ENCODE results near the gene CLEC2D.
"Not testable (repeated sequence)": the region's sequence is repeated elsewhere in the genome, so short reads cannot be mapped to it uniquely, and the experiment has no call there.

The CLEC2D gene

DNA sequence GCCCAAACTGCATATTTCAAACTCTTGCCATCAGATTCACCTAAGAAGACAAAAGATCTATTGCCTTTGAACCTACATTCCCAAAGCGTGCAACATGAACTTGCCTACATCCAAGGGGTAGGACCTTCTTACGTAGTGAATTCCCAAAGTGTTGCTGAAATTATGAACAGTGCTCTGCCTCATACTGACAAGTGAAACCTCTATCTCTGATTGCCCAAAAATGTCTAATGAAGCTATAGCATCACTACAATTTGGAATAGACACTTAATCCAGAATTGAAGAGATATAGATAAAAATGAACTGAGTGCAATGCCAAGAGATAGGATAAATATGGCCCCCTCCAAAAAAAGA is 31.1 kb downstream of the CLEC2D start:
- FAIRE-seq, result no peak

DNA sequence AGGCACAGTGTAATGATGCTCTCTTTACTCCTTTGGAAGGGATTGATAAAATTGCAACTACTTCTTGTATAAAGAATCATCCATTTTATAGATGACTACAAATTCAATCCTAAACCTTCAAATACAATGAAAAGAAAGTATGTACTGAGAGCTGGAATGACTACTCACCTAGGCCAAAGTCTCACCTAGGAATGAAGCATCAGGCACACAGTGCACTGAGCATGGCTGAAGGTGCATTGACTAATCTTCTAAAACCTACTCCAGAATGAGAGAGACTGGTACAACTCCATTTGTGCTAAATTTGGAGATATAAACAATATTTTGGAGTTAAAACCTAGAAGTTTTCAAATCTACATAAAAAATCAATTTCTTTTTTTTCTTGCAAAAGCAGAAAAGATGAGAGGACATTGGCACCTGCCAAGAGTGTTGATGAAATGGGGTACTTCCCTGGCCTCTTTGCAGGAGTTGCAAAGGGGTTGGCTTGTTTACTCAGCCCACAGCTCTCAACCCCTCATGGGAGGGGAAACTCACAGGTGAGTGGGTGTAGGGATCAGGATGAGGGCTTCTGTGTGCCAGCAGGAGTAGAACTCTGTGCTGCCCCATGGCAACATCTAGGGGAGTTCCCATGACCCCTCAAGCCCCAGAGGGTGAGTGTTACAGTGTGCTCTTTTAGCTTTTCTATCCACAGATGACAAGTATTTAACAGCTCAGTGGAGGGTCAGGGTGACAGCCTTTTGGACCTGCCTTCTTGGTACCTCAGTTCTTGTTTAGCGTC is 32.1 kb downstream of the CLEC2D start:
- FAIRE-seq, result no peak

DNA sequence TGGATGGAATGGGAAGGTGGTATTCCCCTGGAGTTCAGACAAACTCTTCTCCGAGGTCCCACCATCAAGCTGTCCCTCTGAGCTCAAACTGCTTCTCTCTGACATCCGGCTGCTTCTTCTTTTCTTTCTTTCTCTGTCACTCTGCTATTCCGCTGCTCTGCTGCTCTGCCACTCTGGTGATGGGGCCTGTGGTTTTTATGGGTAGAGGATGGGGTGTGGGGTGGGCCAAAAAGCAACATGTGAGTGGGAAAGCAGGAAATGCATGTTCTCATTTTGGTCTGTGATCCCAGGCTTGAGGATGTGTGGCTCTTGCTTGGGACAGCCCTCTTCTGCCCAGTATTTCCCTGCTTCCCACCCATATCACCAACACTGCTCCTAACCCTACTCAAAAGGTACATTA is 32.7 kb downstream of the CLEC2D start:
- no peak for FAIRE-seq

DNA sequence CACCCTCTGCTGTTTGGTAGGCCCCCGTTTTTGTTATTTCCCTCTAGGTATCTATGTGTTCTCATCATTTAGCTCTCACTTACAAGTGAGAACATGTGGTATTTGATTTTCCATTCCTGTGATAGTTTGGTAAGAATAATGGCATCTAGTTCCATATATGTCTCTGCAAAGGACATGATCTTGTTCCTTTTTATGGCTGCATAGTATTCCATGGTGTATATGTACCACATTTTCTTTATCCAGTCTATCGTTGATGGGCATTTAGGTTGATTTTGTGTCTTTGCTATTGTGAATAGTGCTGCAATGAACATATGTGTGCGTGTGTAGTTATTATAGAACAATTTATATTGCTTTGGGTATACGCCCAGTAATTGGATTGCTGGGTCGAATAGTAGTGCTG is 35.0 kb downstream of the CLEC2D start:
- FAIRE-seq, result not testable (repeated sequence)

DNA sequence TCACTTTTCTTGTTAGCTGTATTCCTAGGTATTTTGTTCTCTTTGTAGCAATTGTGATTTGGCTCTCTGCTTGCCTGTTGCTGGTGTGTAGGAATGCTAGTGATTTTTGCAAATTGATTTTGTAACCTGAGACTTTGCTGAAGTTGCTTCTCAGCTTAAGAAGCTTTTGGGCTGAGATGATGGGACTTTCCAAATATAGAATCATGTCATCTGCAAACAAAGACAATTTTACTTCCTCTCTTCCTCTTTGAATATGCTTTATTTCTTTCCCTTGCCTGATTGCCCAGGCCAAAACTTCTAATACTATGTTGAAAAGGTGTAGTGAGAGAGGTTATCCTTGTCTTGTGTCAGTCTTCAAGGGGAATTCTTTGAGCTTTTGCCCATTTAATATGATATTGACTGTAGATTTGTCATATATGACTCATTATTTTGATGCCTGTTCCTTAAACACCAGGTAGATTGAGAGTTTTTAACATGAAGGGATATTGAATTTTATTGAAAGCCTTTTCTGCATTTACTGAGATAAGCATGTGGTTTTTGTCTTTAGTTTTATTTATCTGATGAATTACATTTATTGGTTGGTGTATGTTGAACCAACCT is 36.7 kb downstream of the CLEC2D start:
- no peak for FAIRE-seq

DNA sequence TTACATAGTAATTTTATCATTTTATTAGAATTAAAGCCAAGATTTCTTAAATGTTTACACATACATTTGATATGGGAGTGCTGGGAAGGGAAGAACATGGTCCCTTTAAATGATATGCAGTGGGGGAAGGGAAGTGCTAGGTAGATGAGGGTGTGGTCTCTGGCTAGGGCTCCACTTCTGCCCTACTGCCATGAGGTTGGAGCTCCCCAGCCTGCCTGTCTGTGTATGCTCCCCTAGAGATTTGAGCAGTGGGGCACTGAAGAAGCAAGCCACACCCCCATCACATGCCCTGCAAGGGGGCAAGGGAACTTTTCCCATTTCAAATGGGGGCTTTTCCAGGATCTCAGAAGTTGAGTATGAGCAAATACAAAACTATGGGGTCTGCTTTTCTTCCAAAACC is 37.8 kb downstream of the CLEC2D start:
- no peak for FAIRE-seq

DNA sequence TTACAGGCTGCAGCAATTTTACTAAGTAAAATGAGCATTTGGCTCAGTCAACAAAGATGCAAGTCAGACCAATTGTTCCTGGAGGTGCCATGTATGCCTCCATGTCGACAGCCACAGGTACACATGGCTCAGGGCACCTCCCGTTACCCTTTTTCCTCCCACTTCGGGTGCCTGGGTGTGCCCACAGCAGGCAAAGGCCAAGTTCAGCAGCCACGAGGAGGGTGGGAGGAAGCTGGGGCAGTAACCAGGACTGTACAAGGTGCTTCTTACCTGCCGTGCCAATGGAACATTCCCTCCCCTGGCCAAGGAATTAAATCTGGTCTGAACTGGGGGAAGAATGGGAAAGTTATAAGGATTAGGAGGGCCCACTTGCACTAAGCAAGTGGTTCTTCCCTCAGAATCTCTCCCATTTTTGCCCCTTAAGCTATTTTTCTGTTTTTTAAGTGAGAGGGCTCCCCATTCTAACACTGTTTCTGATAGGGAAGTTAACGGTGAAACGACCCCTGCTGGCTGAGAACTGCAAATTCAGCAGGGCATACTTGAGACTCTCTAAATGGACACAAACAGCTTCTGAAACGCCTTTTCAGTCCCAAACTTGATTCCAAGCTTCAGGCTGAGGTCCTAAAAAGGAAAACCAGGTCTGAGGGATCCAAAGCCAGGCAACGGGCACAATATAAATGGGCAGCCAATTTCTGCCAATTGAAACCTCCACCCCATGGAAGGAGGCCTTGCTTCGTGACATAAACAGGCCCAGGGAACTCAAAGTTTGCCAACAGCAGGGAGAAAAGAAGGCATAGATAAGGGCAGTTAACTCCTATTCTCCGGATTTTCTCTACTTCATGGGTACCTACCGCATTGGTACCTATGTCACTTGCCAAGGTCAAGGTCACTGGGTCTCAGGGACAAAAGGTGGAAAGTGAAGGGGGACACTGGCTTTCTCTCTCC is 38.6 kb downstream of the CLEC2D start:
- FAIRE-seq, result no peak

DNA sequence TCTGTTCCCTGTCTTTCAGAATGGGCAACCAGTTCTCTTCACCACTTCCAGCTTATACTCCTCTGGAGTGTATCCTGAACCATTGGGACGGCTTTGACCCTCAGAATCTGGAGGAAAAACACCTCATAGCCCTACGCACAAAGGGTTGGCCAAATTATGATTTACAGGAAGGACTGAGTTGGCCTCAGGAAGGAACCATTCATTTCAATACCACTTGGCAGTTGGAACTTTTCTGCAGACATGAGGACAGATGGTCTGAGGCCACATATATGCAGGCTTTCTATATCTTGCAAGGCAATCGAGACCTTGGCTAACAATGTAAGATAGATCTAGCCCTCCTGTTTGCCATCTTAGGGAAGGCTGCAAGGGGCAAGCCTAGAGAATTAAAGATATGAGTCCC is 39.3 kb downstream of the CLEC2D start:
- FAIRE-seq, result no peak

DNA sequence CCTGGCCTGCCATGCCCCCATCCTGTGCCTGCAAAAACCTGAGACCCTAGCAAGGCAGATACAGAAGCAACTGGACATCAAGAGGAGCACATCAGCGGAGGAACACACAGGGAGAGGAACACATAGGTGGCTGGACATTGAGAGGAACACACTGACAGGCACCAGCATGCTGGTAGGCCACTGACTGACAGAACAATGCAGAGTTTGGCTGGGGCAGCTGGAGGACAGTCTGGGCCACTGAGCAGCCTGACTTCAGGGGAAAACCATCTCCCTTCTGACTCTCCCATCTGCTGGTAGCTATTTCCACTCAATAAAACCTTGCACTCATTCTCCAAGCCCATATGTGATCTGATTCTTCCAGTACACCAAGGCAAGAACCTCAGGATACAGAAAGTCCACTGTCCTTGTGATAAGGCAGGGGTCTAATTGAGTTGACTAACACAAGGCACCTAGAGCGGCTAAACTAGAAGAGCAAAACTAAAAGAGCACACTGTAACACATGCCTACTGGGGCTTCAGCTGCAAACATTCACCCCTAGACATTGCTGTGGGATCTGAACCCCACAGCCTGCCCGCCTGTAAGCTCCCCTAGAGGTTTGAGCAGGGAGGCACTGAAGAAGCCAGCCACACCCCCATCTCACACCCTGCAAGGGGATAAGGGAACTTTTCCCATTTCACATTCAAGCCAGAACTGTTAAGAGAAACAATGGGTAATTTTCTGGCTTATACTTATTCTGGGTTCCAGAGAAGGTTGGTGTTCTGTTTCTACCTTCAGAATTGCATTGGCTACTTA is 41.3 kb downstream of the CLEC2D start:
- no peak for FAIRE-seq

DNA sequence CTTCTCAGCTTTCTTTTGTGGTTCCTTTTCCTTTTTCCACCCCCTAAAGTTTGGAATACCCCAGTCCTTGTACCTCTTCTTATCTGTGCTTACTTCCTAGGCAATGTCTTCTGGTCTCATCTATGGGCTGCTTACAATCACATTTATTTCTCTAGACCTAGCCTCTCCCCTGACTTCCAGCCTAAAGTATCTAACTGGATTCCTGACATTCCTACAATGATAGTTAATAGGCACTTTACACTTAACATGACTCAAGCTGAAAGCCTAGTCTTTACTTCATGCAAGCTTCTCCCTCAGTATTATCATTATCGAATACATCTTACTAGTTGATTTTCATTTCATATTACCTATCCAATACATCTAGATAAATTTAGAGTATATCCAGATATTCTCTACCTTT is 42.2 kb downstream of the CLEC2D start:
- no peak for FAIRE-seq

DNA sequence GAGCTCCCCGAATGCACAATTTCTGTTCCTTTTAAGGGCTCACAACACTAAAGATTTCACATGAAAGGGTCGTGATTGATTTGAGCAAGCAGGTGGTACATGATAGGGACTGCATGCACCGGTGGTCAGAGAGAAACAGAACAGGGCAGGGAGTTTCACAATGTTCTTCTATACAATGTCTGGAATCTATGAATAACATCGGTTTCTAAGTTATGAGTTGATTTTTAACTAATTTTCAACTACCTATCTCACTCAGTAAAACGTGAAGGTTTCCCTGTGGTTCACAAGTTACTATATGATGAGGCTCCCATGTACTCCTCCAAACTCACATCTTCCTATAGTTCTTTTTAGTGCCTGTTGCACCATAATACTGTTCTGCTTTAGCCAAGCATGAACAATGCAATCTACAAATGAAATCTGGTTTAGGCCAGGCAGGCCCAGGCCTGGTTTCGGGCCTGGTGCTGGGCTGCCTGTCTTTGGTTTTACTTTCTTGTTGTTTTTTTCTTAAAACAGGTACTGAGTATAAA is 43.6 kb downstream of the CLEC2D start:
- FAIRE-seq, result not testable (repeated sequence)

DNA sequence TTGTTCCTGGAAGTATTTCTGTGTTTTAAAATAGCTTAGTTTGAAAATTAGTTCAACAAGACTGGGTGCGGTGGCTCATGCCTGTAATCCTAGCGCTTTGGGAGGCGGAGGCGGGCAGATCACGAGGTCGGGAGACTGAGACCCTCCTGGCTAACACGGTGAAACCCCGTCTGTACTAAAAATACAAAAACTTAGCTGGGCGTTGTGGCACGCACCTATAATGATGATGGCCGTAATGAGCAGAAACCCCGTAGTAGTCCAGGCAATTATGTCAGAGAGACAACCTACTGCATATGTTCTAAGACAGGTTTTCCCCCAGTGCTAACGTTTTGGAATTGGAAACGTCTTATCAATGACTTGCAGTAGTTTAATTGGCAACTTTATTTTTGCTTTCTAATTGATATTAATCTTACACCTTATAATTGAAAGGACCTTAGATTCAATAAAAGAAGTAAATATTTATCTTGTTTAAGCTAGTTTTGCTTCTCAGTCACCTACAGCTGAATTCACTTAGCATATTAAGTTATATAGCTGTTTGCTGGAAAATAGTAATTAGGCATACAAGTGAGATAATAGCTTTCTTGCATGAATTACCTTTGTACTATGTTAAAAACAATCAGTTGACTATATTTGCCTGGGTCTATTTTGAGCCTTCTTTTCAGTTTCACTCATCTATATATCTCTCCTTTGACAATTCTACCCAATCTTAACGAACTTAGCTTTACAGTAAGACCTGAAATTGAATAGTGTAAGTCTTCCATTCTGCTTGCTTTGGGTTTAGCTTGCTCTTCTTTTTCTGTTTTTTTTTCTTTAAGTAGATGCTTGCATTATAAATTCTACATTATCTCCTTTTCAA is 47.8 kb downstream of the CLEC2D start:
- no peak for FAIRE-seq

DNA sequence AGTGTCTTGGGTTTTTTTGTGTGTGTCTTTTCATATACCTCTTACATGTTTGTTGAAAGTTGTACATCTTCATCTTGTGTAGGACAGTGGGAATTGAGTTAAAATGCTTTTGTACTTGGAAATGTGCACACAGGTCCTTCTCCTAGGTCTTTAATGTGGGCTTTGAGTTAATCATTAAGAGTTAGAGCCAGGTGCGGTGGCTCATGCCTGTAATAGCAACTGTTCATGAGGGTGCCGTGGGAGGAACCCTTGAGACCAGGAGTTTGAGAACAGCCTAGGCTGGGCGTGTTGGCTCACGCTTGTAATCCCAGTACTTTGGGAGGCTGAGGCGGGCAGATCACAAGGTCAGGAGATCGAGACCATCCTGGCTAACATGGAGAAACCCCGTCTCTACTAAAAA is 49.5 kb downstream of the CLEC2D start:
- FAIRE-seq, result no peak

DNA sequence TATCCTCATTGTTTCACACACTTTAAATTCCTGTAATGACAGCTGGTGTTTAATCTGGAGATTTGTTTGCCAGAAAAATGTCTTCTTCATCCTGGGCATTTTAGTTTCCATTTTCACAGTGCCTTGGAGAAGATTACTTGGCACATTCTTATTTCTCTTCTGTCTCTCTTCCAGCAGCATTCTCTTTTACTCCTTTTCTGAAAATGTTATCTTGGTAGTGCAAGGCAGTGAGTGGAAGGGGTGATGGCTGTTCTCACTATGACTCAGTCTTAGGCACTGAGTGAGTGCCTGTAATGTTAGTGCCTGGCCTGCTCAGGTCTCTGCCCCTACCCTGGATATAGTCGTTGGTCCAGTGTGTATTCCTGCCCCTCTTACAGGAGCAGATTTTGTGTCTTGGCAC is 50.3 kb downstream of the CLEC2D start:
- FAIRE-seq, result no peak

DNA sequence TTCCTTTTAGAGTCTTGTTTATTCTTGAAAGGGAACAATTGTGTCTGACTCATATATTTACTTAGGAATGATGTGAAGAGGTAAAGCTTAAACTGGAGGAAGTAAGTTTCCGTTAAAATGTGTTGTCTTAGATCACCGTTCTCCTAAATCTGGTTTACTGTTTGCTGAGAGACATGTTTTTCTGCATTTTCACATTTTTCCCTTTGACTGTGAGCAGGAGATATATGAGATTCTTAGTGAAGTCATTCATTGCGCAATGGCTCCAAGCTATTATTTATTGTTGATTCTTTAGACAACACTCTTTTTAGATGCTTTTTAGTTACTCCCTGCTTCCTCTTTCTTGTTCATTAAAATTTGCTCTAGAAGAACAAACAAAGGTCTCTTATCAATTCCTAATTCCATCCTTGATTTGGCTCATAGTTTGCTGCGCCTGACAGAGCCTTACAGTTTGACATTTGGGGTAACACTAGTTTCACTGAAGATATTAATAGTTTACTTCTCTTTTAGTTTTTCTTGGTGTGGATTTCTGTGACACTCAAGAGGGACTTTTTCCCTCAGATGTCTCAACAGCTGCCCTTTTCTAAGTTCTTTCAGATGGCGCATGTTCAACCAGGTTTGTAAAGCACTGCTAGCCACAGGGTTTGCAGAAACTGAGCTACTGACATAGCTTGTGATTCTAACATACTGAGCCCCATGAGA is 52.0 kb downstream of the CLEC2D start:
- no peak for FAIRE-seq

DNA sequence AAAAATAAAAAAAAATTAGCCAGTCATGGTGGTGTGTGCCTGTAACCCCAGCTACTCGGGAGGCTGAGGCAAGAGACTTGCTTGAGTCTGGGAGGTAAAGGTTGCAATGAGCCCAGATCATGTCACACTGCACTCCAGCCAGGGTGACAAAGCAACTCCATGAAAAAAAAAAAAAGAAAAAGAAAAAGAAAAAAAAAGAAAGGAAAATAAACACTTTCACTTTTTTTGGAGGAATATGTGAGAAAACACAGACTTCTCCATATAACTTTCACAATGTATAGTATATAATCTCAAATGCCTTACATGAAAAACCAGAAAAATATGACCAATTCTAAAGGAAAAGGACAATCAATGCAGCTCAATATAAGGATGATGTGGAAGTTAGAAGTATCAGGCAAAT is 54.5 kb downstream of the CLEC2D start:
- no peak for FAIRE-seq

DNA sequence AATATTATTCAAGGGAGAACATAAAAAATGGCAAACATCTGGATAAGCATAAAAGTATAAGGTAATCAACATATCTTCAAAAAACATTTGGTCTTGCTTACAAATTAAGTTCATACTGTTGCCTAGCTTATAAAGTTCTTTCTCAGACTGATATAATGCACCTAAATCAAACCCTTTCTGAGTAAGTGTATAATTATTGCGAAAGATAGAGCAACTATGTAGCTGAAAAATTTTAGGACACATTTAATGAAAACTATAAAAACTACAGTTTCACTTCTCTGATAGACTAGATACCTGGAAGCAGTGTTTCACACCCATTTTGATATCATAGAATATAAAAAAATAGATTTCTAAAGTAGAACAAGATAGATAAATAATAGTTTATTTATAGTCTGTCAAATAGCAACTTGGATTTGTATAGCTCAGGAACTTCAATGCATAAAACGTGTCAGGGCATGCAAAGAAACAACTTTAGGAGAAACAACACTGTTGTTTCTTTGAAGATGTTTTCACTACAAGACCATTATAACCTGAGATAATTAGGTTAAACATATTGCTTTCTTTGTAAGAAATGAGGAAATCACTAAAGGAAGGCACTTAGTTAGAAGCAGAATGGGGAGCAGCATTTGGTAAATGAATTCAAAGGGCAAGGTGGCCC is 55.8 kb downstream of the CLEC2D start:
- no peak for FAIRE-seq

DNA sequence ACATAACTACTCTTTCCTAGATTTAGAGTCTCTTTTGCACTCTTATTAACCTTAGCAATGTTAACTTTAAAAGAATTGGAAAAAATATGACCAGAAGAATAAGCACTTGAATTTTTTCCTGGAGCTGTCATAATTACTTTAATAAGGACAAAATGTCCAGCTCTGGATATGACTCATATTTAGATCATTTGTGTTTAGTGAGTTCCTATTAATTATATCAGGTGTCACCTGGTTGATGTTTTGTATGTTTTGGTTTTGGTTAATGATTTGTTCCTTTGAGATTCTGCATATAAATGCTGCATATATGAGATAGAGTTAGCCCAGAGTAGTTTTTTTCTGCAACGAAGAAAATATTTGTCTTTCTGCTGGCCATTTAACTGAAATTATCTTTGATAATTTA is 58.3 kb downstream of the CLEC2D start:
- no peak for FAIRE-seq

DNA sequence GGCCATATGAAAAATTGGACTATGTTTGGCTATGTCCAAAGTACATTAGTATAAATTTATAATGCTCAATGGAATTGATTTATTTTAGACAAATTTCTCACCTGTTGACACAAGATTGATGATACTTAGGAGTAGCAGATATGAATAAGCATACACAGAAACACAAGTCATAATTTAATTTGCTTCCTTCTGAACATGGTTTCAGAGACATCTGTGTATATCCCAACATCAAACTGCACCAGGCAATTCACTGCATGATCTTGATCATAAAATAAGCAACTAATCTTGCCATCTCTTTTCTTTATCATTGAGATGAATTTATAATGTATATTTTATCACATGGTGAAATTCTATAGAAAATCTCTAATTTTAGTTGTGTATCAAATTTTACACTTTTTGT is 59.6 kb downstream of the CLEC2D start:
- no peak for FAIRE-seq

DNA sequence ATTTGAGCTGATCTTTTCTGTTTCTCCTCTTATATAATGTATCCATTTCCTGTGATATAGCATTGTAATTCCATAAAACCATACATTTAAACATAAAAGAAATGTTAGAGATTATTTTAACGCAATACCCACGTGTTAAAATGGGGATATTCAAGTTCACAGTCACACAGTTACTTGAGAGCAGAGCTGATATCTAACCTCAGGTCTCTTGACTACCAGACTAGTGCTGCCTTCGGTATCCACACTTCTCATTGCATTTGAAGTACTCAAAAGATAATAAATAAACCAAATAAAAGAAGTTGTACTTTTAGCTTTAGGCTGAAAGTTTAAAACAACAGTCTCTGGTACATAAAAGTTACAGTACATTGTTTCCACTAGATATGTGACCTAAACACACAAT is 60.5 kb downstream of the CLEC2D start:
- FAIRE-seq, result no peak

DNA sequence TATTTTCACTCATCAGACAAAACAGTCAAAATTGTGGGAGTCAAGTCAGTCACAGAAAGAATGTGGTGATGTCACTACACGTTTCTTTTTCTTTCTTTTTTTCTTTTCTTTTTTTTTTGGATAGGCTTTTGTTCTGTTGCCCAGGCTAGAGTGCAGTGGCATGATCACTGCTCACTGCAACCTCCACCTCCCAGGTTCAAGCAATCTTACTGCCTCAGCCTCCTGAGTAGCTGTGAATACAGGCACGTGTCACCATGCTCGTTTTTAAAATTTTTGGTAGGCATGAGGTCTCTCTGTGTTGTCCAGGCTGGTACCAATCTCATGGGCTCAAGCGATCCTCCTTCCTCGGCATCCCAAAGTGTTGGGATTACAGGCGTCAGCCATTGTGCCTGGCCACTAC is 61.1 kb downstream of the CLEC2D start:
- FAIRE-seq, result no peak

Data from islet of Langerhans (tissue), 1 donor.